AG04449 (cell line): ENCODE data around the gene SAE1.
"Not testable (repeated sequence)": the region's sequence is repeated elsewhere in the genome, so short reads cannot be mapped to it uniquely, and the experiment has no call there.

Experiments used
- CTCF ChIA-PET: fragments of 350-600 bp; formaldehyde crosslinking; extraction: SDS; loops from one replicate; lab custom pipeline; 2021; ENCODE audit warnings: antibody characterized with exemption; lab: Yijun Ruan, JAX
- POLR2A ChIA-PET: fragments of 400-600, 350-600 bp; formaldehyde crosslinking; extraction: SDS; loops from one replicate; lab custom pipeline; 2020; ENCODE audit warnings: antibody characterized with exemption, inconsistent platforms; lab: Yijun Ruan, JAX
- DNase-seq: peaks from one replicate; pipeline ENCODE4 v3.0.0-alpha.2; 2010; ENCODE audit warnings: low read depth, low spot score
- H3K4me3 ChIP-seq: 2 replicates; pipeline ENCODE4 v1.5.1; 2011; ENCODE audit warnings: low read depth, mild to moderate bottlenecking, control low read depth, low read length
- CTCF ChIP-seq: IDR thresholded peaks from one replicate; pipeline ENCODE4 v1.5.1; 2011; ENCODE audit warnings: mild to moderate bottlenecking, moderate library complexity, low read length, control low read depth, inconsistent platforms; ENCODE audit not compliant: insufficient read depth; ENCODE audit errors: missing control alignments

The SAE1 gene

GRCh38 chr19:47096721-47097120, 33.9 kb upstream of the SAE1 start:
- ChIA-PET POLR2A (no interaction called here), CTCF (interaction anchor here (2.0 to 4.7 kb wide), 2 partner anchors 10 to 16 kb away, joined by 7 to 21 read pairs; no protein-coding TSS in a partner anchor)
- no peak for TF ChIP-seq CTCF
- DNase-seq, result no peak
- H3K4me3 ChIP-seq, result no peak overlapping the region

GRCh38 chr19:47097396-47098201, 33.0 kb upstream of the SAE1 start:
- H3K4me3 ChIP-seq, result no peak overlapping the region
- CTCF ChIA-PET, result interaction anchor here (0.6 to 4.7 kb wide), 5 partner anchors 9 to 59 kb away, joined by 3 to 21 read pairs (median 3); no protein-coding TSS in a partner anchor
- no peak for TF ChIP-seq CTCF
- DNase-seq, result no peak
- POLR2A ChIA-PET, result interaction anchor here (1.2 kb wide), 1 partner anchor 16 kb away, joined by 4 read pairs; the partner anchor contains the start of gene ZC3H4

- ChIA-PET CTCF (interaction anchor here (0.8 to 2.0 kb wide), 5 partner anchors 8 to 146 kb away, joined by 3 to 7 read pairs (median 3); no protein-coding TSS in a partner anchor), POLR2A (interaction anchor here (1.2 kb wide), 1 partner anchor 15 kb away, joined by 4 read pairs; the partner anchor contains the start of gene ZC3H4)
- TF ChIP-seq CTCF, result no peak
- no peak for DNase-seq
- no peak overlapping the region for H3K4me3 ChIP-seq
Measured at GRCh38 chr19:47098608-47099007, 32.0 kb upstream of the SAE1 start.

- no peak for TF ChIP-seq CTCF
- DNase-seq, result no peak
- CTCF ChIA-PET, result interaction anchor here (0.9 to 1.4 kb wide), 3 partner anchors 18 to 145 kb away, joined by 3 to 6 read pairs (median 4); no protein-coding TSS in a partner anchor
- POLR2A ChIA-PET, result no interaction called here
- no peak overlapping the region for H3K4me3 ChIP-seq
Measured at GRCh38 chr19:47099576-47100050, 31.0 kb upstream of the SAE1 start.

GRCh38 chr19:47100290-47100689, 30.3 kb upstream of the SAE1 start:
- no peak for DNase-seq
- H3K4me3 ChIP-seq, result no peak overlapping the region
- ChIA-PET CTCF (interaction anchor here (1.4 kb wide), 1 partner anchor 144 kb away, joined by 6 read pairs; no protein-coding TSS in a partner anchor), POLR2A (no interaction called here)
- TF ChIP-seq CTCF, result no peak

- ChIA-PET CTCF (interaction anchor here (1.0 to 1.4 kb wide), 2 partner anchors 88 to 147 kb away, joined by 3 to 4 read pairs; no protein-coding TSS in a partner anchor), POLR2A (interaction anchor here (1.3 kb wide), 1 partner anchor 12 kb away, joined by 3 read pairs; the partner anchor contains the start of gene ZC3H4)
- not testable (repeated sequence) for DNase-seq, H3K4me3 ChIP-seq
Measured at GRCh38 chr19:47101116-47101515, 29.5 kb upstream of the SAE1 start.
